MCF 10A (cell line): ENCODE results near the gene ASCC3. TPM values are rescaled to one million over a fixed set of nuclear protein-coding genes. Genes with fewer than 3 reads are reported as not detected.

Experiments used
- BruUV-seq: library from RNA; stranded (reverse); fragments of 400-500 nt; replicated peaks from 2 replicates; lab custom pipeline; 2021; lab: Mats Ljungman, UMichigan
- CTCF ChIA-PET: fragments of 300-600 bp; sonication (Branson Sonifier 250); formaldehyde crosslinking; extraction: SDS; loops from one replicate; lab custom pipeline; 2021; ENCODE audit warnings: antibody characterized with exemption, inconsistent platforms; lab: Yijun Ruan, JAX
- POLR2A ChIA-PET: fragments of 300-600, 350-650 bp; sonication (Branson Sonifier 250); formaldehyde crosslinking; extraction: SDS; loops from one replicate; lab custom pipeline; 2020; ENCODE audit warnings: antibody characterized with exemption, inconsistent platforms; lab: Yijun Ruan, JAX
- DNase-seq: peaks from one replicate; pipeline ENCODE4 v3.0.0-alpha.2; 2018; ENCODE audit not compliant: unreplicated experiment
- H3K27ac Mint-ChIP-seq: one replicate; pipeline ENCODE4 v1.8.0; 2022; ENCODE audit warnings: mild to moderate bottlenecking, low read depth, mixed read lengths; ENCODE audit not compliant: unreplicated experiment
- H3K27me3 Mint-ChIP-seq: one replicate; pipeline ENCODE4 v1.8.0; 2022; ENCODE audit warnings: mixed read lengths; ENCODE audit not compliant: insufficient read depth, unreplicated experiment
- H3K36me3 Mint-ChIP-seq: one replicate; pipeline ENCODE4 v1.8.0; 2022; ENCODE audit warnings: mild to moderate bottlenecking, moderate library complexity, mixed read lengths; ENCODE audit not compliant: insufficient read depth, unreplicated experiment
- H3K4me1 Mint-ChIP-seq: one replicate; pipeline ENCODE4 v1.8.0; 2022; ENCODE audit warnings: mixed read lengths; ENCODE audit not compliant: insufficient read depth, unreplicated experiment
- H3K4me3 Mint-ChIP-seq: one replicate; pipeline ENCODE4 v1.8.0; 2022; ENCODE audit warnings: mild to moderate bottlenecking, moderate library complexity, mixed read lengths; ENCODE audit not compliant: unreplicated experiment
- H3K9me3 Mint-ChIP-seq: one replicate; pipeline ENCODE4 v1.8.0; 2022; ENCODE audit warnings: mixed read lengths; ENCODE audit not compliant: unreplicated experiment
- CTCF ChIP-seq: fragments of 200-600 bp; IDR thresholded peaks from one replicate; pipeline ENCODE4 v1.8.0; 2022; ENCODE audit warnings: antibody characterized with exemption, mild to moderate bottlenecking; ENCODE audit not compliant: unreplicated experiment
- intact Hi-C: fragments of 100-400 bp; cut with micrococcal nuclease; formaldehyde crosslinking; loops from 2 replicates; pipeline ENCODE4 v1.14.1; 2022
- total RNA-seq: library from RNA; stranded (reverse); gene quantifications from 2 replicates; pipeline ENCODE4 v1.2.3, GENCODE V29; 2022

Gene ASCC3
- total RNA-seq, 1 experiment from 2014 or later: 85.0 TPM

DNA sequence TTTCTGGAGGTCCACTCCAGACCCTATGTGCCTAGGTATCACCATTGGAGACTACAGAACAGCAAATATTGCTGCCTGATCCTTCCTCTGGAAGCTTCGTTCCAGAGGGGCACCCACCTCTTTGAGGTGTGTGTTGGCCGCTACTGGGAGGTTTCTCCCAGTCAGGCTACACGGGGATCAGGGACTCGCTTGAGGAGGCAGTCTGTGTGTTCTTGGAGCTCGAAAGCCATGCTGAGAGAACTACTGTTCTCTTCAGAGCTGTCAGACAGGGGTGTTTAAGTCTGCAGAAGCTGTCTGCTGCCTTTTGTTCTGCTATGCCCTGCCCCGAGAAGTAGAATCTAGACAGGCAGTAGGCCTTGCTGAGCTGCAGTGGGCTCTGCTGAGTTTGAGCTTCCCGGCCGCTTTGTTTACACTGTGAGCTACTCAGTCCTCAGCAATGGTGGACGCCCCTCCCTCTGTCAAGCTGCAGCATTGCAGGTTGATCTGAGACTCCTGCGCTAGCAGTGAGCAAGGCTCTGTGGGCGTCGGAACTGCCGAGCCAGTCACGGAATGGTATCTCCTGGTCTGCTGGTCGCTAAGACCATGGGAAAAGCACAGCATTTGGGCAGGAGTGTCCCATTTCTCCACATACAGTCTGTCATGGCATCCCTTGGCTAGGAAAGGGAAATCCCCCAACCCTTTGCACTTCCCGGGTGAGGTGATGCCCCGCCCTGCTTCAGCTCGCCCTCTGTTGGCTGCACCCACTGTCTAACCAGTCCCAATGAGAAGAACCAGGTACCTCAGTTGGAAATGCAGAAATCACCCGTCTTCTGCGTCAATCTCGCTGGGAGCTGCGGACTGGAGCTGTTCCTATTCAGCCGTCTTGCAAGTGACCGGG, 32.5 kb upstream of the ASCC3 start:
- Mint-ChIP-seq H3K27ac (no peak overlapping the region), H3K4me3 (no peak overlapping the region), H3K9me3 (no peaks in the 10 kb centered on the region), H3K36me3 (no peaks in the 10 kb centered on the region), H3K27me3 (no peaks in the 10 kb centered on the region), H3K4me1 (no peaks in the 10 kb centered on the region)
- ChIA-PET CTCF (interaction anchor here (0.6 to 0.9 kb wide), 3 partner anchors 10 to 200 kb away, joined by 3 to 4 read pairs (median 3); no protein-coding TSS in a partner anchor), POLR2A (no interaction called here)
- no TSS peak for BruUV-seq
- DNase-seq: no peak
- intact Hi-C loops: no loop called here
- TF ChIP-seq CTCF: no peak

- no peak for DNase-seq
- H3K4me3 Mint-ChIP-seq: no peak overlapping the region
- intact Hi-C loops: no loop called here
- BruUV-seq: no TSS peak
- no peaks in the 10 kb centered on the region for H3K36me3 Mint-ChIP-seq
- no peaks in the 10 kb centered on the region for H3K4me1 Mint-ChIP-seq
- H3K27ac Mint-ChIP-seq: no peak overlapping the region
- CTCF ChIA-PET: no interaction called here
- no peaks in the 10 kb centered on the region for H3K9me3 Mint-ChIP-seq
- POLR2A ChIA-PET: no interaction called here
- no peaks in the 10 kb centered on the region for H3K27me3 Mint-ChIP-seq
- TF ChIP-seq CTCF: no peak
Observed at GRCh38 chr6:100906325-100906724, 25.2 kb upstream of the ASCC3 start.

- Mint-ChIP-seq H3K27me3 (no peaks in the 10 kb centered on the region), H3K36me3 (no peaks in the 10 kb centered on the region), H3K4me3 (no peak overlapping the region), H3K27ac (no peak overlapping the region), H3K4me1 (no peaks in the 10 kb centered on the region), H3K9me3 (no peaks in the 10 kb centered on the region)
- intact Hi-C loops: no loop called here
- no peak for TF ChIP-seq CTCF
- BruUV-seq: no TSS peak
- ChIA-PET CTCF (no interaction called here), POLR2A (no interaction called here)
- no peak for DNase-seq
Observed at GRCh38 chr6:100905067-100905466, 23.9 kb upstream of the ASCC3 start.

GRCh38 chr6:100904316-100904715, 23.2 kb upstream of the ASCC3 start:
- Mint-ChIP-seq H3K4me1 (no peaks in the 10 kb centered on the region), H3K4me3 (no peak overlapping the region), H3K27me3 (no peaks in the 10 kb centered on the region), H3K9me3 (no peaks in the 10 kb centered on the region), H3K36me3 (no peaks in the 10 kb centered on the region), H3K27ac (no peak overlapping the region)
- DNase-seq: no peak
- CTCF ChIA-PET: interaction anchor here (0.9 kb wide), 1 partner anchor 9 kb away, joined by 3 read pairs; no protein-coding TSS in a partner anchor
- TF ChIP-seq CTCF: no peak
- POLR2A ChIA-PET: no interaction called here
- BruUV-seq: no TSS peak
- intact Hi-C loops: no loop called here
